Fibroblast of peridontal ligament (primary cell): ENCODE measurements around the gene GMDS.
"Not testable (repeated sequence)": the region's sequence is repeated elsewhere in the genome, so short reads cannot be mapped to it uniquely, and the experiment has no call there.

Experiments
- DNase-seq: peaks from one replicate; pipeline ENCODE4 v3.0.0-alpha.2; 2010; ENCODE audit errors: extremely low read depth

The GMDS gene

GRCh38 chr6:1686117-1687098, 559.0 kb downstream of the GMDS start:
- DNase-seq = peak; percentile 98

GRCh38 chr6:1679688-1680068, 565.7 kb downstream of the GMDS start:
- DNase-seq = no peak

GRCh38 chr6:1679031-1679687, 566.2 kb downstream of the GMDS start:
- DNase-seq = no peak

GRCh38 chr6:1678201-1678600, 567.2 kb downstream of the GMDS start:
- DNase-seq = no peak

GRCh38 chr6:1672379-1672778, 573.0 kb downstream of the GMDS start:
- no peak for DNase-seq

- DNase-seq = no peak
Measured at GRCh38 chr6:1670711-1671462, 574.5 kb downstream of the GMDS start.

GRCh38 chr6:1669996-1670395, 575.4 kb downstream of the GMDS start:
- DNase-seq = no peak

- not testable (repeated sequence) for DNase-seq
Measured at GRCh38 chr6:1668456-1668855, 576.9 kb downstream of the GMDS start.

GRCh38 chr6:1667805-1668175, 577.6 kb downstream of the GMDS start:
- DNase-seq = no peak

- DNase-seq = peak; percentile 89
Measured at GRCh38 chr6:1667012-1667804, 578.2 kb downstream of the GMDS start.

GRCh38 chr6:1665214-1665613, 580.2 kb downstream of the GMDS start:
- no peak for DNase-seq

- no peak for DNase-seq
Measured at GRCh38 chr6:1664329-1664728, 581.1 kb downstream of the GMDS start.

- no peak for DNase-seq
Measured at GRCh38 chr6:1663511-1663910, 581.9 kb downstream of the GMDS start.

- DNase-seq = peak; percentile 77
Measured at GRCh38 chr6:1662534-1662933, 582.9 kb downstream of the GMDS start.

GRCh38 chr6:1659816-1660215, 585.6 kb downstream of the GMDS start:
- DNase-seq = no peak

- DNase-seq = no peak
Measured at GRCh38 chr6:1658212-1659005, 587.0 kb downstream of the GMDS start.

- DNase-seq = no peak
Measured at GRCh38 chr6:1657771-1658165, 587.6 kb downstream of the GMDS start.

- no peak for DNase-seq
Measured at GRCh38 chr6:1657116-1657770, 588.2 kb downstream of the GMDS start.

- no peak for DNase-seq
Measured at GRCh38 chr6:1654054-1654453, 591.4 kb downstream of the GMDS start.

- no peak for DNase-seq
Measured at GRCh38 chr6:1652842-1653241, 592.6 kb downstream of the GMDS start.
